CD4-positive, alpha-beta memory T cell (primary cell): ENCODE data around the gene EIF2S2. TPM values are rescaled to one million over a fixed set of nuclear protein-coding genes. Genes with fewer than 3 reads are reported as not detected.
A peak's percentile ranks its signal among the peaks of the same experiment; 100 is the strongest.

Experiments
- CTCF ChIA-PET: fragments of 350-600 bp; sonication (Branson Sonifier 250); formaldehyde crosslinking; loops from one replicate; lab custom pipeline; 2021; ENCODE audit warnings: inconsistent platforms; ENCODE audit not compliant: partially characterized antibody; lab: Charles Lee
- POLR2A ChIA-PET: fragments of 350-600 bp; sonication (Branson Sonifier 250); formaldehyde crosslinking; loops from one replicate; lab custom pipeline; 2021; ENCODE audit not compliant: partially characterized antibody; lab: Charles Lee
- DNase-seq, 5 donors: peaks; one replicate each; pipeline versions ENCODE4 v3.0.0 to v3.0.0-alpha.2; 2020 to 2022; ENCODE audit warnings: mixed read lengths in 1 of 5
- H3K27ac ChIP-seq: one replicate; pipeline ENCODE4 v1.7.0; 2013; ENCODE audit warnings: low read depth, low read length
- H3K27me3 ChIP-seq: 2 replicates; pipeline ENCODE4 v1.7.0; 2013; ENCODE audit warnings: mild to moderate bottlenecking, low read length, moderate library complexity; ENCODE audit not compliant: insufficient read depth
- H3K36me3 ChIP-seq: 2 replicates; pipeline ENCODE4 v1.7.0; 2013; ENCODE audit warnings: mild to moderate bottlenecking, low read length, moderate library complexity; ENCODE audit not compliant: insufficient read depth
- H3K4me1 ChIP-seq: 2 replicates; pipeline ENCODE4 v1.7.0; 2013; ENCODE audit warnings: mild to moderate bottlenecking, low read length, moderate library complexity; ENCODE audit not compliant: insufficient read depth
- H3K4me3 ChIP-seq, 2 donors: one replicate each; pipeline ENCODE4 v1.7.0; 2013; ENCODE audit warnings: low read length in 2 of 2, mild to moderate bottlenecking in 1 of 2
- H3K9me3 ChIP-seq, 2 donors: one replicate each; pipeline ENCODE4 v1.7.0; 2013; ENCODE audit warnings: low read length in 2 of 2, control low read depth in 1 of 2; ENCODE audit not compliant: control insufficient read depth in 1 of 2
- H3K27ac Mint-ChIP-seq, 7 donors: one replicate each; pipeline ENCODE4 v1.8.0; 2020 to 2021; ENCODE audit warnings: mixed read lengths in 7 of 7, mild to moderate bottlenecking in 6 of 7, inconsistent platforms in 3 of 7, moderate library complexity in 3 of 7
- H3K27me3 Mint-ChIP-seq, 2 donors: one replicate each; pipeline ENCODE4 v1.8.0; 2020 to 2021; ENCODE audit warnings: mixed read lengths in 2 of 2
- H3K36me3 Mint-ChIP-seq, 2 donors: one replicate each; pipeline ENCODE4 v1.8.0; 2020 to 2021; ENCODE audit warnings: mixed read lengths in 2 of 2, inconsistent platforms in 1 of 2, mild to moderate bottlenecking in 1 of 2
- H3K4me1 Mint-ChIP-seq, 4 donors: one replicate each; pipeline ENCODE4 v1.8.0; 2020 to 2021; ENCODE audit warnings: mixed read lengths in 4 of 4, mild to moderate bottlenecking in 1 of 4
- H3K4me3 Mint-ChIP-seq, 8 donors: one replicate each; pipeline ENCODE4 v1.8.0; 2020 to 2021; ENCODE audit warnings: mixed read lengths in 8 of 8, mild to moderate bottlenecking in 7 of 8, moderate library complexity in 6 of 8, inconsistent platforms in 3 of 8
- H3K9me3 Mint-ChIP-seq, 8 donors: one replicate each; pipeline ENCODE4 v1.8.0; 2020 to 2021; ENCODE audit warnings: mixed read lengths in 8 of 8, mild to moderate bottlenecking in 5 of 8, inconsistent platforms in 3 of 8, moderate library complexity in 1 of 8
- intact Hi-C: fragments of 100-400 bp; cut with micrococcal nuclease; formaldehyde crosslinking; loops from one replicate; pipeline ENCODE4 v1.15.1; 2023
- polyA plus RNA-seq, 2 donors: library from polyadenylated mRNA; unstranded; fragments of 300-500 nt; fragmentation: Illumina TruSeq; gene quantifications; one replicate each; pipeline ENCODE4 v1.2.3, GENCODE V29; 2021
- total RNA-seq, 2 experiments: library from RNA; stranded (reverse); gene quantifications; one replicate each; pipeline ENCODE4 v1.2.3, GENCODE V29; 2021

The EIF2S2 gene
- total and polyA plus RNA-seq, 4 experiments from 2014 or later = 26.3 to 53.1 (median 43.1) TPM

- Mint-ChIP-seq H3K36me3 (peaks cover 15 to 57% of the 10 kb centered on the region in 2 donors), H3K4me1 (peaks cover 44 to 72% (median 57%) of the 10 kb centered on the region in 4 donors), H3K27ac (peak overlapping the region in 6 of 7 donors; percentile 9 to 78 (median 54)), H3K4me3 (peak overlapping the region in 7 of 8 donors; percentile 17 to 71 (median 62)), H3K9me3 (peaks cover 0 to 5% (median 0%) of the 10 kb centered on the region in 8 donors), H3K27me3 (no peaks in the 10 kb centered on the region)
- DNase-seq = no peak
- intact Hi-C loops = no loop called here
- ChIA-PET POLR2A (interaction anchor here (1.1 kb wide), 1 partner anchor 297 kb away, joined by 4 read pairs; no protein-coding TSS in a partner anchor), CTCF (interaction anchor here (2.0 kb wide), 1 partner anchor 20 kb away, joined by 9 read pairs; no protein-coding TSS in a partner anchor)
- H3K4me3 ChIP-seq = no peak overlapping the region
- H3K27me3 ChIP-seq = no peaks in the 10 kb centered on the region
- peaks cover 16% of the 10 kb centered on the region for H3K36me3 ChIP-seq
- no peak overlapping the region for H3K27ac ChIP-seq
- H3K9me3 ChIP-seq = no peaks in the 10 kb centered on the region
- peaks cover 68% of the 10 kb centered on the region for H3K4me1 ChIP-seq
Measured at GRCh38 chr20:34109442-34109841, 2.6 kb downstream of the EIF2S2 start.

DNA sequence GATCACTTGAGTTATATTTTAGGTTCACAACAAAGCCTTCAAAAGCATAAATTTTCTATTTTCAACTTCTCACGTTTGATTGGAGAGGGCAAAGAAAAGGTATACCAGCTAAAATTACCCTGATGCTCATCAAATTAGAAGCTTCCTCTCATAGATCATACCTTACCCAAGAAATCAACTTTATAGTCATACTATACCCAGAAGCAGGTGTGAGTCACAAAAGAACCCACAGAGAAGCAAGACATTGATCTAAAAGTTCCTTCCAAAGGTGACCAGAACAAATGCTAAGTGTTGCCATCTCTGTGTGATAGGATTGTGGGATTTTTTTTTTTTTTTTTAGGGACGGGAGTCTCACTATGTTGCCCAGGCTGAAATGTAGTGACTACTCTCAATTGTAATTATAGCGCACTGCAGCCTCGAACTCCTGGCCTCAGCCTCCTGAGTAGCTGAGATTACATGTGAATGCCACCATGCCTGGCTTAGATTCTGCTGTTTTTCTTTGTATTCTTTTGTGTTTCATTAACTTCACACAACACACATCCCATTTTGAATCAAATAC lies 3.3 kb downstream of the EIF2S2 start:
- no peak for DNase-seq
- no peak overlapping the region for H3K27ac ChIP-seq
- CTCF ChIA-PET = interaction anchor here (2.0 kb wide), 1 partner anchor 21 kb away, joined by 9 read pairs; no protein-coding TSS in a partner anchor
- POLR2A ChIA-PET = interaction anchor here (1.1 kb wide), 1 partner anchor 296 kb away, joined by 4 read pairs; no protein-coding TSS in a partner anchor
- H3K27me3 ChIP-seq = no peaks in the 10 kb centered on the region
- peaks cover 68% of the 10 kb centered on the region for H3K4me1 ChIP-seq
- H3K4me3 ChIP-seq = no peak overlapping the region
- Mint-ChIP-seq H3K9me3 (peaks cover 0 to 5% (median 0%) of the 10 kb centered on the region in 8 donors), H3K36me3 (peaks cover 21 to 64% of the 10 kb centered on the region in 2 donors), H3K27ac (peak overlapping the region in 6 of 7 donors; percentile 3 to 78 (median 58)), H3K4me1 (peaks cover 49 to 79% (median 63%) of the 10 kb centered on the region in 4 donors), H3K4me3 (peak overlapping the region in 6 of 8 donors; percentile 1 to 29 (median 22)), H3K27me3 (no peaks in the 10 kb centered on the region)
- intact Hi-C loops = no loop called here
- peaks cover 24% of the 10 kb centered on the region for H3K36me3 ChIP-seq
- no peaks in the 10 kb centered on the region for H3K9me3 ChIP-seq

DNA sequence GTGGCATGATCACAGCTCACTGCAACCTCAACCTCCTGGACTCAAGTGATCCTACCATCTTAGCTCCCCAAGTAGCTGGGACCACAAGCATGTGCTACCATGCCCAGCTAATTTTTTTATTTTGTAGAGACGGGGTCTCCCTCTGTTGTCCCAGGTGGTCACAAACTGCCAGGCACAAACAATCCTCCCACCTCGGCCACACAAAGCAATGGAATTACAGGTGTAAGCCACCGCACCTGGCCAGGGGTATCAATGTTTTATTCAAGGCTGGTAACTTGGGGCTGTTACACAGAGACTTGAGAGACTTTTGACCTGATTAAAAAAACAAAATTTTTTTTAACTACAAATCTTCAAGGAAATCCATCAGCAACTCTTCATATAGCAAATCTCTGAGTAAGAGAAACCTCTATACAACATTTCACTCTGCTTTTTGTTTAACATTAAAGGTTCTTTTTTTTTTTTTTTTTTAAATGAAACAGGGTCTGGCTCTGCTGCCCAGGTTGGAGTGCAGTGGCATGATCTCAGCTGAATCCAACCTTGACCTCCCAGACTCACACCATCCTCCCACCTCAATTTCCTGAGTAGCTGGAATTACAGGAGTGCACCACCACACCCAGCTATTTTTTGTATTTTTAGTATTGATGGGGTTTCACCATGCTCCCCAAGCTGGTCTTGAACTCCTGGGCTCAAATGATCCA lies 5.9 kb downstream of the EIF2S2 start:
- H3K4me1 Mint-ChIP-seq = peaks cover 49 to 79% (median 64%) of the 10 kb centered on the region in 4 donors
- peak overlapping the region in 4 of 8 donors; percentile 20 to 68 (median 32) for H3K4me3 Mint-ChIP-seq
- Histone ChIP-seq H3K27me3 (no peaks in the 10 kb centered on the region), H3K36me3 (peaks cover 47% of the 10 kb centered on the region), H3K27ac (no peak overlapping the region), H3K4me3 (no peak overlapping the region), H3K4me1 (peaks cover 64% of the 10 kb centered on the region), H3K9me3 (no peaks in the 10 kb centered on the region)
- H3K27ac Mint-ChIP-seq = peak overlapping the region in 6 of 7 donors; percentile 61 to 80 (median 76)
- DNase-seq = no peak
- peaks cover 33 to 75% of the 10 kb centered on the region in 2 donors for H3K36me3 Mint-ChIP-seq
- ChIA-PET CTCF (no interaction called here), POLR2A (no interaction called here)
- intact Hi-C loops = no loop called here
- H3K27me3 Mint-ChIP-seq = no peaks in the 10 kb centered on the region
- H3K9me3 Mint-ChIP-seq = no peaks in the 10 kb centered on the region

DNA sequence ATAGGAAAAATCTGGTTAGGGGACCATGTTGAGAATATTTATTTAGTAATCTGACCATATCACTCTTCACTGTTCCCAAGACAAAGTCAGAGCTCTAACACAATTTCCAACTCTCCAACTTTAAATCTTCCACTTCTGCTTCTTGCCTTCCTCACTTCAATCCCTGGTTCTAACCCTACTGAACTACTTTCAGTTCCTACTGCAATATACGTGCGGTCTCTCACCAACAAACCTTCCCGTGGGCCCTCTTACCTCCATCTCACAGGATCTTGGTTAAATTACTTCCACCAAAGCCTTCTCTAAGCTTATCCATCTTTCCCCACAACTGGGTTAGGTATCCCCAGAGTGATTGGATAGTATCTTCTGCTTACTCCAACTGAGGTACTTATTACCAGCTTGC lies 8.0 kb downstream of the EIF2S2 start:
- peaks cover 40 to 77% of the 10 kb centered on the region in 2 donors for H3K36me3 Mint-ChIP-seq
- H3K27me3 ChIP-seq = no peaks in the 10 kb centered on the region
- H3K36me3 ChIP-seq = peaks cover 59% of the 10 kb centered on the region
- peaks cover 40 to 69% (median 51%) of the 10 kb centered on the region in 4 donors for H3K4me1 Mint-ChIP-seq
- no peaks in the 10 kb centered on the region for H3K9me3 ChIP-seq
- no peaks in the 10 kb centered on the region for H3K9me3 Mint-ChIP-seq
- DNase-seq = no peak
- peak overlapping the region in 1 of 8 donors; percentile 28 for H3K4me3 Mint-ChIP-seq
- CTCF ChIA-PET = interaction anchor here (1.2 to 1.5 kb wide), 2 partner anchors 25 to 35 kb away, joined by 3 to 4 read pairs; no protein-coding TSS in a partner anchor
- H3K4me1 ChIP-seq = peaks cover 43% of the 10 kb centered on the region
- POLR2A ChIA-PET = interaction anchor here (1.2 to 1.6 kb wide), 2 partner anchors 8 to 111 kb away, joined by 3 to 6 read pairs; partner anchors contain the start of genes EIF2S2 and RALY
- H3K27ac Mint-ChIP-seq = peak overlapping the region in 6 of 7 donors; percentile 57 to 91 (median 76)
- H3K27ac ChIP-seq = no peak overlapping the region
- H3K4me3 ChIP-seq = no peak overlapping the region
- intact Hi-C loops = no loop called here
- no peaks in the 10 kb centered on the region for H3K27me3 Mint-ChIP-seq

- Histone ChIP-seq H3K36me3 (peaks cover 67% of the 10 kb centered on the region), H3K9me3 (no peaks in the 10 kb centered on the region), H3K4me1 (peaks cover 26% of the 10 kb centered on the region), H3K4me3 (no peak overlapping the region), H3K27ac (no peak overlapping the region), H3K27me3 (no peaks in the 10 kb centered on the region)
- POLR2A ChIA-PET = interaction anchor here (1.9 kb wide), 1 partner anchor 11 kb away, joined by 4 read pairs; no protein-coding TSS in a partner anchor
- CTCF ChIA-PET = no interaction called here
- intact Hi-C loops = no loop called here
- Mint-ChIP-seq H3K9me3 (no peaks in the 10 kb centered on the region), H3K4me1 (peaks cover 28 to 53% (median 36%) of the 10 kb centered on the region in 4 donors), H3K4me3 (no peak overlapping the region), H3K27me3 (no peaks in the 10 kb centered on the region), H3K36me3 (peaks cover 46 to 78% of the 10 kb centered on the region in 2 donors), H3K27ac (peak overlapping the region in 4 of 7 donors; percentile 59 to 79 (median 69))
- no peak for DNase-seq
Measured at GRCh38 chr20:34102342-34102741, 9.7 kb downstream of the EIF2S2 start.

DNA sequence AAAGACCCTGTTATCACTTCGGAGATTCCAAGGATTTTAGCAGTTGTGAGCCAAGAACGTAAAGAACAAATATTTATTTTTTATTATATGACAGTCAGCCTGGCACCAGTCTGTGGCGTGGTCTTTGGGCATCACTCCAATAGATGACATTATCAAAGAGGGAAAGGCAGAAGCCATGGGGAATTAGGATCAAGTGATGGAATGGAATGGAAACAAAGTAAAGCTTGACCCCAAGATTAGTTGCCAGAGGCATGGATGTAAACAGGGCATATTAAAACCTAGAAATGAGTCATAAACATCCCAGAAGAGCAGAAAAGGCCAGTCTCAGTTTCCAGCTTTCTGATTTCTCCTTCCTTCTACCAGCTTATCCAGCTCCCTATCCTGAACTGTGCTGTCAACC lies 11.5 kb downstream of the EIF2S2 start:
- H3K4me1 Mint-ChIP-seq = peaks cover 21 to 37% (median 24%) of the 10 kb centered on the region in 4 donors
- peak overlapping the region in 1 of 8 donors; percentile 41 for H3K4me3 Mint-ChIP-seq
- CTCF ChIA-PET = interaction anchor here (1.4 to 1.5 kb wide), 2 partner anchors 27 to 33 kb away, joined by 4 to 6 read pairs; no protein-coding TSS in a partner anchor
- H3K9me3 ChIP-seq = no peaks in the 10 kb centered on the region
- no peak overlapping the region for H3K4me3 ChIP-seq
- peaks cover 85% of the 10 kb centered on the region for H3K36me3 ChIP-seq
- intact Hi-C loops = no loop called here
- H3K36me3 Mint-ChIP-seq = peaks cover 64 to 87% of the 10 kb centered on the region in 2 donors
- no peaks in the 10 kb centered on the region for H3K27me3 Mint-ChIP-seq
- H3K9me3 Mint-ChIP-seq = no peaks in the 10 kb centered on the region
- peaks cover 8% of the 10 kb centered on the region for H3K4me1 ChIP-seq
- DNase-seq = no peak
- POLR2A ChIA-PET = interaction anchor here (1.4 to 2.2 kb wide), 2 partner anchors 8 to 11 kb away, joined by 3 to 15 read pairs; partner anchors contain the start of gene EIF2S2
- peak overlapping the region in 3 of 7 donors; percentile 19 to 70 (median 45) for H3K27ac Mint-ChIP-seq
- no peaks in the 10 kb centered on the region for H3K27me3 ChIP-seq
- no peak overlapping the region for H3K27ac ChIP-seq
